ENCODE data around the gene EPN2.

The EPN2 gene

GRCh38 chr17:19313066-19313745, 76.0 kb downstream of the EPN2 start:
- peaks cover 1% of the 10 kb centered on the region for H3K4me1 Mint-ChIP-seq
- H3K36me3 Mint-ChIP-seq (ENCODE audit: low read depth), result peaks cover 2% of the 10 kb centered on the region
- H3K27ac Mint-ChIP-seq, result no peak overlapping the region
- H3K27me3 Mint-ChIP-seq, result peaks cover 29% of the 10 kb centered on the region
- ATAC-seq (no peak), DNase-seq (no peak)
- H3K4me3 Mint-ChIP-seq, result no peak overlapping the region
- H3K9me3 Mint-ChIP-seq, result no peaks in the 10 kb centered on the region

DNA sequence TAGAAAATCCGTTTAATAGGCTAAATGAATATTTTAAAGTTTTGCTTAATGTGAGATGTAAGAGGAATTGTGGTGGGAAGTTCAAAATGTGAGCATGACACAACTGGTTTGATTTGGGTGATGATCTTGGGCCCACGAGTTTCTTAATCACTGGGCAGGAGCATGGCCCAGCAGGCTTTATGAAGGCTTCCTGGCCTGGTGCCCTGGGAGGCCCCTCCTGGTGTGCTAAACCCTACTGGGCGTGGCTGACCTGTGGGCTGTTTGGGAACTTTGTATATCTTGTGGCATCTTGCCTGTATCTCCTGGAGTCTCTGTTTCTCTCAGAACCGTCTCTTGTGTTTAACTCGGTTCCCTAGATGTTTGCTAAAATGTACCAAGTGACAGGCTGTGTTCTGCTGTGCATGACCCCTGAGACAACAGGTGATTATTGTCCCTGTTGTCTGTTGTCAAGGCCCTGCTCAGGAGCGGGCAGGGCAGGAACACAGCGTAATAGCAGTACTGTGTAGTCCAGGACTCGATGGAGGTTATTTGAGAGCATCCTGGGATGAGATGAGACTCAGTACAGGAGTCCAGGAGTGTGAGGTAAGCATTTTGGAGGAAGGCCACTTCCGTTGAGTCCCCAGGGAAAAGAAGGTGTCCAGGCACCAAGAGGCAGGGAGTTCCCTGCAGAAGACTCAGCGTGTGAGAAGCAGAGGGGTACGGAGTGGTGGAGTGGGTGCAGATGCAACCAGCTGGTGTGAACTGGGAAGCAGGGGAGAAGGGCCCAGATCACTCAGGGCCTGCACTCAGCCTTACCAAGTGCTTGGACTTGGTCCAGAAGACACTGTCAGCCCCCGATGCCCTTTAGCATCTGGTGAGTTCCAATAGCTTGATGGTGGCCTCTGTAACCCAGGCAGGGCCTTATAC, 76.8 kb downstream of the EPN2 start:
- Mint-ChIP-seq H3K27me3 (peaks cover 21% of the 10 kb centered on the region), H3K9me3 (no peaks in the 10 kb centered on the region), H3K4me3 (no peak overlapping the region), H3K4me1 (no peaks in the 10 kb centered on the region), H3K36me3 (ENCODE audit: low read depth) (peaks cover 2% of the 10 kb centered on the region), H3K27ac (no peak overlapping the region)
- ATAC-seq (no peak), DNase-seq (no peak)

DNA sequence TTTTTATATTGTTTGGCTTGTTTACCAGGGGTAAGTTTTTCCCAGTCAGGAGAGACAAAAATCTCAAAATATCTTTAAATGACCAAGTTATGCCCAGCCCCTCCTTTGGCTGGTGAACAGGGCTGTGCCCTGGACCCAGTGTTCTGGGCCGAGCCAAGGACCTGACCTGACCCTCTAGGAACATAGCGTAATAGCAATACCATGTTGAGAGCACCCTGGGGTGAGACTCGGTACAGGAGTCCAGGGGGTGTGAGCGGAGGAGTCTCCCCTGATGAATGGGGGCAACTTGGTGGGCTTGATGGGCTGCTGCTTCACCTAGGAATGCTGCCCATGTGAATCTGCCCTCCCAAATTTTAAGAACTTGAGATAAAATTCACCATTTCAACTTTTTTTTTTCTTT, 77.9 kb downstream of the EPN2 start:
- Mint-ChIP-seq H3K4me3 (no peak overlapping the region), H3K36me3 (ENCODE audit: low read depth) (peaks cover 2% of the 10 kb centered on the region), H3K27me3 (peaks cover 13% of the 10 kb centered on the region), H3K4me1 (no peaks in the 10 kb centered on the region), H3K27ac (no peak overlapping the region), H3K9me3 (no peaks in the 10 kb centered on the region)
- DNase-seq (no peak), ATAC-seq (no peak)

- ATAC-seq (no peak), DNase-seq (no peak)
- Mint-ChIP-seq H3K36me3 (ENCODE audit: low read depth) (peaks cover 2% of the 10 kb centered on the region), H3K27me3 (peaks cover 10% of the 10 kb centered on the region), H3K27ac (no peak overlapping the region), H3K9me3 (no peaks in the 10 kb centered on the region), H3K4me1 (no peaks in the 10 kb centered on the region), H3K4me3 (no peak overlapping the region)
Observed at GRCh38 chr17:19316761-19317358, 79.7 kb downstream of the EPN2 start.

DNA sequence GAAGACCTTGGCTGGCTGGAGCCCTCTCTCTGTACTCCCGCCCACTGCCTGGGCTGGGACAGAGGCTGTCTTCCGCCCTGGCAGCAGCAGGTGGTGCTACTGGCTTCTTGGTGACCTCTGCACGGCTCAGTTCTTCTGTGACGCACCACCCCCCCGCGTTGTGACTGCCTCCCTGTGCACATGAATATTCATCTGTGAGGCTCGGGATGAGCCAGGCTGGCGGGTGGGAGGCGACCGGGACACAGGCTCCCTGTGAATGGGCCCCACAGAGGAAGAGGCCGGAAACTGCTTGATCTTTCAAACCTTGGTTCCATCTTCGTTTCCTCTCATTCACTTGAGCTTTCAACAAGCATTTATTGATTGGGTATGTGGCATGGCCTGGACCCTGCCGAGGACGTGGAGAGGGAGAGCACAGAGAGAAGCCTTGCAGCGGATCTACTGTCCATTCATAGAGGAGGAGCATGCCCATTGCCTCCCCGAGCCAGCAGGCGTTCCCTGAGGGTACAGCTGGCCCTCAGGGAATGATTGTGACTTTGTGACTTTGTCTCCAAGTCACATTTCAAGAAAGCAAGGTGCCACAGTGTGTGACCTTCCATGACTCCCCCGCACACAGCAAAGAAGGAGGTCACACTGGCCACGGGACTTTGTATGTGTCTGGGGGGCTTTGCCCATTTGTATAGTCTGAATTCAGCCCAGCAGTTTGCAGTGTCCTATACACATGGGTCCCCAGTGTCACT, 80.4 kb downstream of the EPN2 start:
- no peaks in the 10 kb centered on the region for H3K4me1 Mint-ChIP-seq
- DNase-seq (no peak), ATAC-seq (no peak)
- no peak overlapping the region for H3K27ac Mint-ChIP-seq
- peaks cover 10% of the 10 kb centered on the region for H3K27me3 Mint-ChIP-seq
- H3K9me3 Mint-ChIP-seq, result no peaks in the 10 kb centered on the region
- H3K4me3 Mint-ChIP-seq, result no peak overlapping the region
- peaks cover 2% of the 10 kb centered on the region for H3K36me3 Mint-ChIP-seq (ENCODE audit: low read depth)

GRCh38 chr17:19318611-19319010, 81.4 kb downstream of the EPN2 start:
- Mint-ChIP-seq H3K4me1 (no peaks in the 10 kb centered on the region), H3K9me3 (no peaks in the 10 kb centered on the region), H3K27ac (no peak overlapping the region), H3K36me3 (ENCODE audit: low read depth) (peaks cover 2% of the 10 kb centered on the region), H3K27me3 (peaks cover 10% of the 10 kb centered on the region), H3K4me3 (no peak overlapping the region)
- no peak for DNase-seq
- no peak for ATAC-seq

- no peak overlapping the region for H3K4me3 Mint-ChIP-seq
- ATAC-seq (no peak), DNase-seq (no peak)
- H3K36me3 Mint-ChIP-seq (ENCODE audit: low read depth), result no peaks in the 10 kb centered on the region
- peaks cover 5% of the 10 kb centered on the region for H3K27me3 Mint-ChIP-seq
- peaks cover 4% of the 10 kb centered on the region for H3K9me3 Mint-ChIP-seq
- H3K27ac Mint-ChIP-seq, result no peak overlapping the region
- no peaks in the 10 kb centered on the region for H3K4me1 Mint-ChIP-seq
Observed at GRCh38 chr17:19319771-19320505, 82.8 kb downstream of the EPN2 start.

DNA sequence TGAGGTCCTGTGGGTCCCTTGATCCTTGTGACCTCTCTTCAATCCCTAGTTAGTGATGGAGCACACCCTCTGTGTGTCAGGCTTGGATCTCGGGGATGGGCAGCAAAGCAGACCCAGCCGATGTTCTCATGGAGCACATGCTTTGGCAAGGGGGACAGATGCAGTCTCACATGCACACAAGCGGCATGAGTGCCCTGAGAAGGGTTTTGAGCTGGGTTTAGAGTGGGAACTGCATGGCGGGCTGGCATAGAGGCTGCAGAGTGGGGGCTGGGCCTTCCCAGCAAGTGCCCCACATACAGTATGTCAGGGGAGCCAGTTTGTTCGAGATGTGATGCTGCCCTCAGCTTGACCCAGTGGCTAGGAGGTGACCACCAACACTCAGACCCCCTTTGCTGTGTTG, 83.7 kb downstream of the EPN2 start:
- Mint-ChIP-seq H3K27me3 (peaks cover 3% of the 10 kb centered on the region), H3K4me1 (no peaks in the 10 kb centered on the region), H3K4me3 (no peak overlapping the region), H3K9me3 (peaks cover 12% of the 10 kb centered on the region), H3K36me3 (ENCODE audit: low read depth) (no peaks in the 10 kb centered on the region), H3K27ac (no peak overlapping the region)
- ATAC-seq (no peak), DNase-seq (no peak)

GRCh38 chr17:19321481-19322128, 84.4 kb downstream of the EPN2 start:
- Mint-ChIP-seq H3K4me3 (no peak overlapping the region), H3K36me3 (ENCODE audit: low read depth) (no peaks in the 10 kb centered on the region), H3K27ac (no peak overlapping the region), H3K9me3 (peaks cover 16% of the 10 kb centered on the region), H3K27me3 (peaks cover 5% of the 10 kb centered on the region), H3K4me1 (no peaks in the 10 kb centered on the region)
- ATAC-seq (no peak), DNase-seq (no peak)

DNA sequence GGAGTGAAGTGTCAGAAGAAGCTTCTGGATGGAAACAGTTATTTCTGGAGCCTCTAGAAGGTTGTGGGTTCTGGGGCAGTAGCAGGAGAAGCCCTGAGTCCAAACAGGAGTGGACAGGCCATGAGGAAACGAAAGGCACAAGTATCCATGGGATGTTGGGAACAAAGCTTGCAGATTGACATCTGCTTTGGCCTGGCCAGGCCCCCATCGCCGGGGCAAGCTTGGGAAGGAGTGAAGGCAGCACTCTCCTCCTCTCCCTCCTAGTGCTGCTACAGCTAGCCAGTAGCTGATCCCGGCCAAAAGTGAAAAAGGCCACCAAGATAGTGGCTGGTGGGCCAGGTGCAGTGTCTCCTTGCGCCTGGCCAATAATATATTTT, 85.0 kb downstream of the EPN2 start:
- peaks cover 5% of the 10 kb centered on the region for H3K27me3 Mint-ChIP-seq
- peaks cover 16% of the 10 kb centered on the region for H3K9me3 Mint-ChIP-seq
- DNase-seq (no peak), ATAC-seq (no peak)
- no peak overlapping the region for H3K27ac Mint-ChIP-seq
- no peaks in the 10 kb centered on the region for H3K36me3 Mint-ChIP-seq (ENCODE audit: low read depth)
- H3K4me3 Mint-ChIP-seq, result no peak overlapping the region
- no peaks in the 10 kb centered on the region for H3K4me1 Mint-ChIP-seq

DNA sequence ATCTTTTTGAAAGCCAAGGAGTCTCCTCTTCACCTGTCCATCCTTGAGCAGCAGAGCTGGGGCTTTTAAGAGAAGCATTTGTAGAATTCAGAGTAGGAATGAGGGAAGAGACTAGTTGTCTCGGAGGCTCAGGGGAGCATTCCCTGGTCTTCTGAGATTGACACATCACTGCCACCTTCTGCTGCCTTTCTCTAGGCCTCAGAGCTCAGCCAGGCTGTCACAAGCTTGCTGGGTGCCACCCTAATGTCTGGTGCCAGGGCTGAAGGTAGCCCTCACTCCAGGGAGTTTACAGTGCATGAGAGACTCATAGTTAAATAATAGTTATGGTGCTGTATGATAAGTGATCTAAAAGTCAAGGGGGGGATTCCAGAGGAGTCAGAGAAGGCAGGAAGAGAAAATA, 85.7 kb downstream of the EPN2 start:
- Mint-ChIP-seq H3K4me1 (no peaks in the 10 kb centered on the region), H3K27me3 (peaks cover 5% of the 10 kb centered on the region), H3K36me3 (ENCODE audit: low read depth) (no peaks in the 10 kb centered on the region), H3K27ac (no peak overlapping the region), H3K4me3 (no peak overlapping the region), H3K9me3 (peaks cover 16% of the 10 kb centered on the region)
- DNase-seq (no peak), ATAC-seq (no peak)

DNA sequence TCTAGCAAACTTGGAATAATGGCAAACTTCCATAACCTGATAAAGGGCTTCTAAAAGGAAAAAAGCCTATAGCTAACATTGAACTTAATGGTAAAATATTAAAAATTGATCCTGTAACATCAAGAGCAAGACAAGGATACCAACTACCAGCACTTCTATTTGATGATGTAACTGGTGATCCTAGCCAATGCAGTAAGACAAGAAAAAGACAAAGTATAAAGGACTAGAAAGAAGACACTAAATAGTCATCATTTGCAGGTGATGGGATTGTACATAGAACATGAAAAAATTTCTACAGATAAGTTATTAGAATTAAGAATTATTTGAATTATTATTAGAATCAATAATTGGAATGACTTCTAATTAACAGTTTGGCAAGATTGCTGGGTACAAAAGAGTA, 88.4 kb downstream of the EPN2 start:
- DNase-seq (no peak), ATAC-seq (no peak)
- peaks cover 16% of the 10 kb centered on the region for H3K9me3 Mint-ChIP-seq
- H3K4me1 Mint-ChIP-seq, result no peaks in the 10 kb centered on the region
- H3K27ac Mint-ChIP-seq, result no peak overlapping the region
- no peak overlapping the region for H3K4me3 Mint-ChIP-seq
- no peaks in the 10 kb centered on the region for H3K36me3 Mint-ChIP-seq (ENCODE audit: low read depth)
- H3K27me3 Mint-ChIP-seq, result peaks cover 5% of the 10 kb centered on the region

GRCh38 chr17:19327031-19327783, 90.0 kb downstream of the EPN2 start:
- Mint-ChIP-seq H3K4me1 (no peaks in the 10 kb centered on the region), H3K27me3 (peaks cover 3% of the 10 kb centered on the region), H3K27ac (no peak overlapping the region), H3K9me3 (peaks cover 16% of the 10 kb centered on the region), H3K36me3 (ENCODE audit: low read depth) (no peaks in the 10 kb centered on the region), H3K4me3 (no peak overlapping the region)
- ATAC-seq, result no peak
- no peak for DNase-seq

Data from activated naive CD8-positive, alpha-beta T cell treated with anti-CD3 and anti-CD28 coated beads, Interleukin-2, amount 50 U/mL, for 24 hours (primary cell).